ENCODE data around the gene DOK7.

Gene DOK7

GRCh38 chr4:3427706-3428446 lies 35.2 kb upstream of the DOK7 start:
- no peak for DNase-seq (ENCODE audit: low read depth in 2 of 2)

- DNase-seq (ENCODE audit: low read depth in 2 of 2) = no peak
Measured at GRCh38 chr4:3429651-3430050, 33.5 kb upstream of the DOK7 start.

- no peak for DNase-seq (ENCODE audit: low read depth in 2 of 2)
Measured at GRCh38 chr4:3430524-3430923, 32.6 kb upstream of the DOK7 start.

GRCh38 chr4:3431446-3431993 lies 31.6 kb upstream of the DOK7 start:
- DNase-seq (ENCODE audit: low read depth in 2 of 2) = no peak

- no peak for DNase-seq (ENCODE audit: low read depth in 2 of 2)
Measured at GRCh38 chr4:3432381-3432790, 30.7 kb upstream of the DOK7 start.

GRCh38 chr4:3433138-3433869 lies 29.8 kb upstream of the DOK7 start:
- no peak for DNase-seq (ENCODE audit: low read depth in 2 of 2)

- no peak for DNase-seq (ENCODE audit: low read depth in 2 of 2)
Measured at GRCh38 chr4:3434881-3435685, 28.0 kb upstream of the DOK7 start.

- DNase-seq (ENCODE audit: low read depth in 2 of 2) = no peak
Measured at GRCh38 chr4:3435686-3435956, 27.5 kb upstream of the DOK7 start.

- DNase-seq (ENCODE audit: low read depth in 2 of 2) = no peak
Measured at GRCh38 chr4:3436048-3436797, 26.9 kb upstream of the DOK7 start.

GRCh38 chr4:3436798-3437581 lies 26.1 kb upstream of the DOK7 start:
- DNase-seq (ENCODE audit: low read depth in 2 of 2) = no peak

- no peak for DNase-seq (ENCODE audit: low read depth in 2 of 2)
Measured at GRCh38 chr4:3437582-3437936, 25.5 kb upstream of the DOK7 start.

- DNase-seq (ENCODE audit: low read depth in 2 of 2) = no peak
Measured at GRCh38 chr4:3437998-3438846, 24.9 kb upstream of the DOK7 start.

- DNase-seq (ENCODE audit: low read depth in 2 of 2) = no peak
Measured at GRCh38 chr4:3438847-3439180, 24.3 kb upstream of the DOK7 start.

GRCh38 chr4:3439391-3439790 lies 23.7 kb upstream of the DOK7 start:
- no peak for DNase-seq (ENCODE audit: low read depth in 2 of 2)

- DNase-seq (ENCODE audit: low read depth in 2 of 2) = no peak
Measured at GRCh38 chr4:3440011-3440410, 23.1 kb upstream of the DOK7 start.

GRCh38 chr4:3440979-3441500 lies 22.1 kb upstream of the DOK7 start:
- no peak for DNase-seq (ENCODE audit: low read depth in 2 of 2)

GRCh38 chr4:3441501-3442459 lies 21.3 kb upstream of the DOK7 start, which contains the start of gene HGFAC:
HGFAC (plus strand) TSS chr4:3441968; CDS start chr4:3442002, 34 bp downstream.
- no peak for DNase-seq (ENCODE audit: low read depth in 2 of 2)

- DNase-seq (ENCODE audit: low read depth in 2 of 2) = no peak
Measured at GRCh38 chr4:3442460-3442958, 20.6 kb upstream of the DOK7 start.
